ENCODE data around the gene VAMP7.
"Not testable (repeated sequence)": the region's sequence is repeated elsewhere in the genome, so short reads cannot be mapped to it uniquely, and the experiment has no call there.

The VAMP7 gene

GRCh38 chrX:155881158-155881993, at the start of gene VAMP7:
Gene VAMP7, plus strand, starts transcription at chrX:155881345. Its CDS starts 8,122 bp downstream, at chrX:155889467.
- peak; percentile 71 for DNase-seq

- DNase-seq, result no peak
These were observed 39.9 kb upstream of the VAMP7 start for GRCh38 chrX:155841232-155841631.

GRCh38 chrX:155851786-155852185, 29.4 kb upstream of the VAMP7 start:
- DNase-seq, result not testable (repeated sequence)

GRCh38 chrX:155857561-155857960, 23.6 kb upstream of the VAMP7 start:
- DNase-seq, result no peak

- DNase-seq, result no peak
These were observed 16.5 kb upstream of the VAMP7 start for GRCh38 chrX:155864655-155865054.

- DNase-seq, result no peak
These were observed 16.0 kb upstream of the VAMP7 start for GRCh38 chrX:155865193-155865592.

- no peak for DNase-seq
These were observed 13.3 kb upstream of the VAMP7 start for GRCh38 chrX:155867821-155868220.

GRCh38 chrX:155870958-155871357, 10.2 kb upstream of the VAMP7 start:
- no peak for DNase-seq

GRCh38 chrX:155871934-155872333, 9.2 kb upstream of the VAMP7 start:
- DNase-seq, result no peak

GRCh38 chrX:155873188-155873587, 8.0 kb upstream of the VAMP7 start:
- DNase-seq, result no peak

GRCh38 chrX:155874571-155875244, 6.4 kb upstream of the VAMP7 start:
- DNase-seq, result no peak

GRCh38 chrX:155876704-155877103, 4.4 kb upstream of the VAMP7 start:
- no peak for DNase-seq

GRCh38 chrX:155877288-155877687, 3.9 kb upstream of the VAMP7 start:
- DNase-seq, result no peak

GRCh38 chrX:155880586-155881157, 473 bp upstream of the VAMP7 start:
- DNase-seq, result no peak

- no peak for DNase-seq
These were observed 5.3 kb downstream of the VAMP7 start for GRCh38 chrX:155886409-155886808.

GRCh38 chrX:155888139-155888538, 7.0 kb downstream of the VAMP7 start:
- DNase-seq, result no peak

- DNase-seq, result no peak
These were observed 8.2 kb downstream of the VAMP7 start for GRCh38 chrX:155889328-155889727.

GRCh38 chrX:155891446-155892210, 10.5 kb downstream of the VAMP7 start:
- no peak for DNase-seq

- DNase-seq, result no peak
These were observed 12.4 kb downstream of the VAMP7 start for GRCh38 chrX:155893521-155893920.

GRCh38 chrX:155896512-155896911, 15.4 kb downstream of the VAMP7 start:
- no peak for DNase-seq

GRCh38 chrX:155899366-155899765, 18.2 kb downstream of the VAMP7 start:
- no peak for DNase-seq

GRCh38 chrX:155900765-155901164, 19.6 kb downstream of the VAMP7 start:
- DNase-seq, result no peak

GRCh38 chrX:155907661-155908060, 26.5 kb downstream of the VAMP7 start:
- DNase-seq, result not testable (repeated sequence)

All from activated gamma-delta T cell treated with Interleukin-2 at 50 U/mL for 16 hours (primary cell).